Psoas muscle (tissue), 8 donors: ENCODE results near the gene GNGT2. TPM values are rescaled to one million over a fixed set of nuclear protein-coding genes. Genes with fewer than 3 reads are reported as not detected.
"Not testable (repeated sequence)": the region's sequence is repeated elsewhere in the genome, so short reads cannot be mapped to it uniquely, and the experiment has no call there.

ENCODE experiments used
- ATAC-seq, 4 donors: fragments of 200-7000 bp; cut with Tn5 transposase; one replicate each; pipeline ENCODE4 v1.9.1; 2020; ENCODE audit warnings: moderate library complexity in 3 of 4, mild to moderate bottlenecking in 2 of 4
- DNase-seq, 2 donors: peaks; one replicate each; pipeline ENCODE4 v3.0.0-alpha.2; 2020
- H3K27ac ChIP-seq: fragments of 200-600 bp; one replicate; pipeline ENCODE4 v1.8.0; 2022
- H3K27me3 ChIP-seq, 3 donors: fragments of 200-600 bp in 1 of 3; one replicate each; pipeline versions ENCODE4 v1.6.1 to v1.8.0; 2013 to 2022; ENCODE audit warnings: low read length in 2 of 3, mild to moderate bottlenecking in 2 of 3, moderate library complexity in 1 of 3; ENCODE audit not compliant: insufficient read depth in 3 of 3
- H3K36me3 ChIP-seq, 2 donors: fragments of 200-600 bp in 1 of 2; one replicate each; pipeline versions ENCODE4 v1.6.1 to v1.8.0; 2013 to 2022; ENCODE audit warnings: low read depth in 1 of 2, mild to moderate bottlenecking in 1 of 2, moderate library complexity in 1 of 2; ENCODE audit not compliant: insufficient read depth in 1 of 2
- H3K4me1 ChIP-seq: fragments of 200-600 bp; one replicate; pipeline ENCODE4 v1.8.0; 2022
- H3K4me3 ChIP-seq: fragments of 200-600 bp; one replicate; pipeline ENCODE4 v1.8.0; 2022; ENCODE audit warnings: mild to moderate bottlenecking
- H3K9me3 ChIP-seq: fragments of 200-600 bp; one replicate; pipeline ENCODE4 v1.8.0; 2022
- WGBS, 3 donors: extraction: QIAGEN DNeasy Blood & Tissue Kit; methylation state at CpG; one replicate each; pipeline versions ENCODE4 v1.1.6 to v1.1.7; 2013; 5-methylcytosine and 5-hydroxymethylcytosine counted together
- intact Hi-C, 2 donors: fragments of 100-400 bp; cut with DNase I; formaldehyde crosslinking; loops; one replicate each; pipeline versions ENCODE4 v1.11.0 to v1.14.2; 2022
- polyA plus RNA-seq, 3 donors: library from polyadenylated mRNA; stranded (reverse); fragments of 200-250 nt; gene quantifications; one replicate each; pipeline ENCODE4 v1.2.3, GENCODE V29; 2013
- total RNA-seq, 4 donors: library from RNA; stranded (reverse); fragmentation: NEBNext Ultra II Directional in 2 of 4; extraction: Animal tissue kit (Norgen Biotek cat#: 25700) in 2 of 4; gene quantifications; one replicate each; pipeline versions ENCODE4 v1.2.1 to v1.2.4, GENCODE V29; 2021 to 2023
- TF ChIP-seq, protein P1 (sequence below): fragments of 200-600 bp; IDR thresholded peaks from one replicate; pipeline ENCODE4 v1.8.0; 2022; ENCODE audit warnings: antibody characterized with exemption
- donor health status: healthy with polysubstance abuse.
- donor health status: DM: no; HTN: no; CAD: no; lungs with moderate emphysema.
- donor health status: Bipolar disorder and iron deficiency.
- donor health status: healthy.
- donor health status: DM: yes; HTN: yes; CAD: no.
- donor health status: DM: no; HTN: no; CAD: no.
- donor health status: DM: no; HTN: no; CAD: no.
- donor health status: DM: yes; HTN: yes; CAD: no.

The GNGT2 gene
- total and polyA plus RNA-seq, 7 donors = 0.32 to 2.0 (median 0.57) TPM

- TF ChIP-seq, protein P1, sequence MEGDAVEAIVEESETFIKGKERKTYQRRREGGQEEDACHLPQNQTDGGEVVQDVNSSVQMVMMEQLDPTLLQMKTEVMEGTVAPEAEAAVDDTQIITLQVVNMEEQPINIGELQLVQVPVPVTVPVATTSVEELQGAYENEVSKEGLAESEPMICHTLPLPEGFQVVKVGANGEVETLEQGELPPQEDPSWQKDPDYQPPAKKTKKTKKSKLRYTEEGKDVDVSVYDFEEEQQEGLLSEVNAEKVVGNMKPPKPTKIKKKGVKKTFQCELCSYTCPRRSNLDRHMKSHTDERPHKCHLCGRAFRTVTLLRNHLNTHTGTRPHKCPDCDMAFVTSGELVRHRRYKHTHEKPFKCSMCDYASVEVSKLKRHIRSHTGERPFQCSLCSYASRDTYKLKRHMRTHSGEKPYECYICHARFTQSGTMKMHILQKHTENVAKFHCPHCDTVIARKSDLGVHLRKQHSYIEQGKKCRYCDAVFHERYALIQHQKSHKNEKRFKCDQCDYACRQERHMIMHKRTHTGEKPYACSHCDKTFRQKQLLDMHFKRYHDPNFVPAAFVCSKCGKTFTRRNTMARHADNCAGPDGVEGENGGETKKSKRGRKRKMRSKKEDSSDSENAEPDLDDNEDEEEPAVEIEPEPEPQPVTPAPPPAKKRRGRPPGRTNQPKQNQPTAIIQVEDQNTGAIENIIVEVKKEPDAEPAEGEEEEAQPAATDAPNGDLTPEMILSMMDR = no peak
- intact Hi-C loops = loop anchor here in 1 of 2 donors (1.0 to 5.0 kb wide), 2 partner anchors 46 to 111 kb away; no protein-coding TSS in a partner anchor
- ATAC-seq (no peak), DNase-seq (no peak)
- Histone ChIP-seq H3K36me3 (no peaks in the 10 kb centered on the region), H3K4me1 (no peaks in the 10 kb centered on the region), H3K27ac (no peak overlapping the region), H3K4me3 (no peak overlapping the region), H3K27me3 (peaks cover 0 to 6% (median 0%) of the 10 kb centered on the region in 3 donors), H3K9me3 (peaks cover 6% of the 10 kb centered on the region)
- 73 to 80% (median 75%) methylated on average over 6 of the region's 6 CpGs for WGBS, 3 donors
Measured at GRCh38 chr17:49180998-49181635, 29.3 kb downstream of the GNGT2 start.

- DNase-seq = peak; percentile 52 to 70
- ATAC-seq = peak in 3 of 4 donors; percentile 53 to 71 (median 62)
- Histone ChIP-seq H3K9me3 (peaks cover 12% of the 10 kb centered on the region), H3K27ac (no peak overlapping the region), H3K36me3 (no peaks in the 10 kb centered on the region), H3K4me3 (no peak overlapping the region), H3K27me3 (peaks cover 0 to 6% (median 0%) of the 10 kb centered on the region in 3 donors), H3K4me1 (no peaks in the 10 kb centered on the region)
- 10 to 13% (median 11%) methylated on average over 5 of the region's 5 CpGs for WGBS, 3 donors
- intact Hi-C loops = loop anchor here in 1 of 2 donors (1.0 to 5.0 kb wide), 2 partner anchors 47 to 112 kb away; no protein-coding TSS in a partner anchor
- TF ChIP-seq, protein P1 = peak; percentile 72
Measured at GRCh38 chr17:49180303-49180702, 30.1 kb downstream of the GNGT2 start.

GRCh38 chr17:49175978-49176377 lies 34.4 kb downstream of the GNGT2 start:
- 82 to 91% (median 88%) methylated on average over 11 of the region's 11 CpGs for WGBS, 3 donors
- ATAC-seq, H3K4me1 ChIP-seq, intact Hi-C loops, H3K4me3 ChIP-seq, DNase-seq, H3K27ac ChIP-seq, H3K36me3 ChIP-seq: not testable (repeated sequence)
- Histone ChIP-seq H3K27me3 (peaks cover 0 to 17% (median 2%) of the 10 kb centered on the region in 3 donors), H3K9me3 (peaks cover 18% of the 10 kb centered on the region)

DNA sequence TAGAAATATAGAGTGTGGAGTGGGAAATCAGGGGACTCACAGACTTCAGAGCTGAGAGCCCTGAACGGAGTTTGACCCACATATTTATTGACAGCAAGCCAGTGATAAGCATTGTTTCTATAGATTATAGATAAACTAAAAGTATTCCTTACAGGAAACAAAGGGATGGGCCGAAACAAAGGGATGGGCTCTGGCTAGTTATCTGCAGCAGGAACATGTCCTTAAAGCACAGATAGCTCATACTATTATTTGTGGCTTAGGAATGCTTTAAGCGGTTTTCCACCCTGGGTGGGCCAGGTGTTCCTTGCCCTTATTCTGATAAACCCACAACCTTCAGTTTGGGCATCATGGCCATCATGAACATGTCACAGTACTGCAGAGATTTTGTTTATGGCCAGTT lies 39.7 kb downstream of the GNGT2 start:
- H3K9me3 ChIP-seq, H3K27ac ChIP-seq, DNase-seq, intact Hi-C loops, H3K4me1 ChIP-seq, H3K4me3 ChIP-seq, H3K36me3 ChIP-seq, ATAC-seq: not testable (repeated sequence)
- 76 to 79% (median 76%) methylated on average over 3 of the region's 3 CpGs for WGBS, 3 donors
- H3K27me3 ChIP-seq = peaks cover 0 to 54% (median 12%) of the 10 kb centered on the region in 3 donors

GRCh38 chr17:49170216-49170615 lies 40.2 kb downstream of the GNGT2 start:
- no peak overlapping the region for H3K27ac ChIP-seq
- H3K27me3 ChIP-seq = peaks cover 0 to 56% (median 12%) of the 10 kb centered on the region in 3 donors
- ATAC-seq (no peak), DNase-seq (no peak)
- TF ChIP-seq, protein P1 = no peak
- H3K9me3 ChIP-seq = peaks cover 5% of the 10 kb centered on the region
- no peak overlapping the region for H3K4me3 ChIP-seq
- intact Hi-C loops = no loop called here
- no peaks in the 10 kb centered on the region for H3K36me3 ChIP-seq
- H3K4me1 ChIP-seq = no peaks in the 10 kb centered on the region
- WGBS, 3 donors = 46 to 71% (median 59%) methylated on average over 2 of the region's 2 CpGs
